GM12892 (cell line): Measurements from ENCODE around the gene TPM3.

Source experiments
- POLR2A ChIP-seq: IDR thresholded peaks from 2 replicates; pipeline ENCODE4 v1.6.1; 2011; ENCODE audit warnings: low read depth, low read length, control low read depth
- POLR2AphosphoS5 ChIP-seq: IDR thresholded peaks from 2 replicates; pipeline ENCODE4 v1.6.1; 2011; ENCODE audit warnings: low read depth, low read length, control low read depth

DNA sequence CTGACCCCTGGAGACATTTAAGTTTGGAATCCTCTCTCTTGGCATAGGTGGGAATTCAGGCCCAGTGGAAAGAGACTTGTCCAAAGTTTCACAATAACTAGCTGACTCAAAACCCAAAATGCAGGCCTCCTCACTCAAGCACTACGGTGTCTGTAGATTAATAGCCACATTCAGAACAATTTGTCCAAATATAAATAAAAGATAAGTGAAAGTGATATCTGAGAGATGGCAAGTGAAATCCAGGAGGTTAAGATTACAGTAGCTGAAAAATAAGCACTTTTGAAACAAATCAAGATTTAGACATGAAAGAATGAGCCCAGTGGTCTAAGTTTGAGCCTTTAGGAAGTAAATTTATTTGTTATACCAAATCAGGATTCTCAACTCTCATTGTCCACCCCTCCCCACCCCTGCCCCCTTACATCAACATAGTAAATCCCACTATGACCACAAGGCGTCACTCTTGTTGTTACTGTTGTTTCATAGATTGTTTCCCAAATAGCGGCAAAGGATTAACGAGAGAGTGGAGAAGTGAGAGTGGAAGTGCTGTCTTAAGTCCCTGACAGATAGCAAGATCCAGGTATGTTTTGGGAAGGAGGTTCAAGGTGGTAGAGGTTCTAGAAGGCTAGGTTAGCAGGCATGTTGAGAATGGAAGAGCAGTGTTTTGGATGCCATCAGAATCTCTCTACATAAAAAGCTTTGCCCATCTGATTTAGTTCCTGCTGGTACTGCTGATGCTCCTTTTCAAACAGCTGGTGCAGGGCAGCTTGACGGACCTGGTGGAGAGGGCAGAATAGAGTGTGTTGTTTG is 7.1 kb upstream of the TPM3 start:
- TF ChIP-seq POLR2AphosphoS5 (no peak), POLR2A (no peak)
